K562 (cell line): Measurements from ENCODE around the gene MAGI1. TPM values are rescaled to one million over a fixed set of nuclear protein-coding genes. Genes with fewer than 3 reads are reported as not detected.
A peak's percentile ranks its signal among the peaks of the same experiment; 100 is the strongest.
"Not testable (repeated sequence)": the region's sequence is repeated elsewhere in the genome, so short reads cannot be mapped to it uniquely, and the experiment has no call there.

ENCODE experiments used
- ATAC-seq: fragments of 200-7000 bp; cut with Tn5 transposase; 3 replicates; pipeline ENCODE4 v1.9.1; 2020; ENCODE audit warnings: moderate library complexity
- BruUV-seq: library from RNA; stranded (reverse); fragments of 400-500 nt; replicated peaks from 2 replicates; lab custom pipeline; 2021; lab: Mats Ljungman, UMichigan
- CTCF ChIA-PET: fragments of 300-600 bp; formaldehyde crosslinking; extraction: SDS; loops from one replicate; lab custom pipeline; 2021; ENCODE audit warnings: low intra/inter-chr PET ratio; lab: Yijun Ruan, JAX
- POLR2A ChIA-PET: fragments of 300-600, 350-650 bp; sonication (Branson Sonifier 250); formaldehyde crosslinking; extraction: SDS; loops from one replicate; lab custom pipeline; 2021; ENCODE audit warnings: antibody characterized with exemption, inconsistent platforms; lab: Yijun Ruan, JAX
- DNase-seq, 4 experiments: peaks; one replicate each; pipeline versions ENCODE4 v3.0.0 to v3.0.0-alpha.2; 2011 to 2018; ENCODE audit warnings: low spot score in 3 of 4, mixed read lengths in 3 of 4; ENCODE audit errors: extremely low read depth in 1 of 4
- FAIRE-seq: peaks from 2 replicates; lab custom pipeline; 2011; peaks lifted over from hg19 to GRCh38; lab: Jason Lieb, UNC
- H2AFZ ChIP-seq: 2 replicates; pipeline ENCODE4 v1.6.0; 2011; ENCODE audit warnings: low read depth, low read length, control low read depth, inconsistent platforms
- H3K27ac ChIP-seq: fragments of 200-600 bp; 3 replicates; pipeline ENCODE4 v1.8.0; 2011; ENCODE audit warnings: low read depth, mild to moderate bottlenecking, control low read depth, inconsistent platforms, low read length, moderate library complexity, mixed read lengths; ENCODE audit errors: extremely low read depth
- H3K27me3 ChIP-seq, 2 experiments: fragments of 300-600 bp in 1 of 2; 2 replicates in 1 of 2; 3 replicates in 1 of 2; pipeline versions ENCODE4 v1.6.0 to v1.8.0; 2011; ENCODE audit warnings: inconsistent platforms in 2 of 2, low read length in 2 of 2, mild to moderate bottlenecking in 1 of 2, mixed read lengths in 1 of 2, moderate library complexity in 1 of 2; ENCODE audit not compliant: control insufficient read depth in 2 of 2, insufficient read depth in 2 of 2
- H3K36me3 ChIP-seq: fragments of 300-600 bp; 3 replicates; pipeline ENCODE4 v1.8.0; 2011; ENCODE audit warnings: mild to moderate bottlenecking, low read length, inconsistent platforms; ENCODE audit not compliant: control insufficient read depth, insufficient read depth
- H3K4me1 ChIP-seq, 2 experiments: fragments of 200-600 bp in 1 of 2; replicated peaks in 1 of 2; 2 replicates in 1 of 2; 3 replicates in 1 of 2; pipeline versions ENCODE4 v1.5.1 to v1.8.0; 2011; ENCODE audit warnings: inconsistent platforms in 2 of 2, low read length in 2 of 2, mild to moderate bottlenecking in 1 of 2, mixed read lengths in 1 of 2, moderate library complexity in 1 of 2; ENCODE audit not compliant: control insufficient read depth in 2 of 2, insufficient read depth in 2 of 2
- H3K4me2 ChIP-seq: 2 replicates; pipeline ENCODE4 v1.6.1; 2011; ENCODE audit warnings: low read length, control low read depth, inconsistent platforms, mixed read lengths; ENCODE audit not compliant: insufficient read depth
- H3K4me3 ChIP-seq: fragments of 200-600 bp; sonication (generic), shearing (Covaris generic); 2 replicates; pipeline ENCODE4 v1.5.1; 2016; ENCODE audit warnings: control low read depth, inconsistent platforms
- H3K79me2 ChIP-seq: fragments of 200-600 bp; 3 replicates; pipeline ENCODE4 v1.8.0; 2011; ENCODE audit warnings: low read length, inconsistent platforms; ENCODE audit not compliant: control insufficient read depth, insufficient read depth
- H3K9ac ChIP-seq, 2 experiments: 2 replicates each; pipeline versions ENCODE4 v1.6.0 to v1.6.1; 2011; ENCODE audit warnings: low read depth in 2 of 2, low read length in 2 of 2, control low read depth in 1 of 2, inconsistent platforms in 1 of 2, mild to moderate bottlenecking in 1 of 2, mixed read lengths in 1 of 2; ENCODE audit not compliant: insufficient read depth in 1 of 2
- H3K9me1 ChIP-seq: one replicate; pipeline ENCODE4 v1.6.0; 2011; ENCODE audit warnings: inconsistent platforms, mild to moderate bottlenecking, low read length, moderate library complexity; ENCODE audit not compliant: control insufficient read depth, insufficient read depth
- H3K9me3 ChIP-seq: replicated peaks from 2 replicates; pipeline ENCODE4 v1.5.1; 2011; ENCODE audit warnings: low read depth, low read length, inconsistent platforms; ENCODE audit not compliant: control insufficient read depth, insufficient read depth
- H4K20me1 ChIP-seq: replicated peaks from 2 replicates; pipeline ENCODE4 v1.6.1; 2011; ENCODE audit warnings: low read length, inconsistent platforms, mixed read lengths; ENCODE audit not compliant: control insufficient read depth, insufficient read depth
- ATF1 ChIP-seq, 2 experiments: fragments of 450-650 bp in 1 of 2; IDR thresholded peaks; 2 replicates each; pipeline ENCODE4 v1.6.1; 2016; ENCODE audit warnings: missing compliant biosample characterization in 1 of 2, missing genetic modification characterization in 1 of 2
- CC2D1A ChIP-seq: fragments of 450-650 bp; IDR thresholded peaks from 2 replicates; pipeline ENCODE4 v1.6.1; 2017; ENCODE audit warnings: mild to moderate bottlenecking
- CEBPG ChIP-seq, 3 experiments: fragments of 200-800 bp in 1 of 3; sonication (Bioruptor generic) in 1 of 3; sonication (generic) in 1 of 3; formaldehyde crosslinking in 1 of 3; IDR thresholded peaks in 2 of 3; conservative IDR thresholded peaks in 1 of 3; 2 replicates each; pipeline versions ENCODE4 v1.6.1 to v1.8.0; 2016 to 2022; ENCODE audit warnings: missing compliant biosample characterization in 2 of 3, missing genetic modification characterization in 2 of 3, mild to moderate bottlenecking in 1 of 3, missing genetic modification reagents in 1 of 3
- CREM ChIP-seq: IDR thresholded peaks from 2 replicates; pipeline ENCODE4 v1.6.1; 2014; ENCODE audit warnings: antibody characterized with exemption, low read depth
- EP400 ChIP-seq: fragments of 450-650 bp; IDR thresholded peaks from 2 replicates; pipeline ENCODE4 v1.6.1; 2017; ENCODE audit warnings: antibody characterized with exemption, mild to moderate bottlenecking, moderate library complexity
- MEIS2 ChIP-seq: fragments of 450-650 bp; IDR thresholded peaks from 2 replicates; pipeline ENCODE4 v1.6.1; 2014; ENCODE audit warnings: mild to moderate bottlenecking; ENCODE audit not compliant: partially characterized antibody
- SMAD4 ChIP-seq: fragments of 250-450 bp; sonication (Bioruptor Pico); conservative IDR thresholded peaks from 2 replicates; pipeline ENCODE4 v1.8.0; 2021; ENCODE audit warnings: inconsistent platforms, mild to moderate bottlenecking, moderate library complexity
- SOX6 ChIP-seq: fragments of 450-650 bp; IDR thresholded peaks from 2 replicates; pipeline ENCODE4 v1.6.1; 2014; ENCODE audit warnings: mild to moderate bottlenecking
- TRIM24 ChIP-seq, 2 experiments: fragments of 450-650 bp; IDR thresholded peaks; 2 replicates each; pipeline ENCODE4 v1.6.1; 2016
- ZNF384 ChIP-seq: IDR thresholded peaks from 2 replicates; pipeline ENCODE4 v1.6.1; 2012; ENCODE audit warnings: low read depth, low read length, improper control_type of control experiment
- WGBS: fragments of 100-300 bp; shearing (Covaris generic); methylation state at CpG from one replicate; pipeline ENCODE4 v1.1.6; 2016; ENCODE audit warnings: low coverage, mixed read lengths; ENCODE audit not compliant: insufficient coverage; ENCODE audit errors: missing lambda C conversion rate; 5-methylcytosine and 5-hydroxymethylcytosine counted together
- in situ Hi-C: fragments of 300-500 bp; cut with MboI; formaldehyde crosslinking; loops from 4 replicates; pipeline ENCODE4 v1.15.0; 2018; ENCODE audit warnings: inconsistent platforms, mixed read lengths
- intact Hi-C: fragments of 100-400 bp; cut with micrococcal nuclease; formaldehyde crosslinking; loops from 2 replicates; pipeline ENCODE4 v1.14.2; 2022
- polyA plus RNA-seq, 8 experiments: library from polyadenylated mRNA; depleted of rRNA in 4 of 8; stranded (reverse) in 5 of 8; unstranded in 3 of 8; fragments of >200 nt; fragmentation: Nextera tagmentation in 2 of 8; fragmentation: Illumina TruSeq in 1 of 8; extraction: Ambion mirVana in 2 of 8; extraction: Trizol in 1 of 8; gene quantifications; 2 replicates each; pipeline versions ENCODE4 v1.2.1 to v1.2.3, GENCODE V29; 2011 to 2014; ENCODE audit warnings: inconsistent platforms in 1 of 8, missing spikeins in 1 of 8
- total RNA-seq, 7 experiments: library from RNA; depleted of rRNA in 6 of 7; stranded (reverse); fragments of >200 nt in 6 of 7; fragmentation: Illumina TruSeq in 2 of 7; extraction: Trizol in 2 of 7; gene quantifications; 2 replicates each; pipeline versions ENCODE4 v1.2.1 to v1.2.3, GENCODE V29; 2011 to 2021; ENCODE audit warnings: low replicate concordance in 1 of 7
- TF ChIP-seq, protein P1 (sequence below): sonication (generic); formaldehyde crosslinking; IDR thresholded peaks from 2 replicates; pipeline ENCODE4 v1.8.1; 2023; ENCODE audit warnings: mild to moderate bottlenecking, missing genetic modification reagents
- TF ChIP-seq, protein P2 (sequence below), 2 experiments: fragments of 450-650 bp; IDR thresholded peaks; 2 replicates each; pipeline ENCODE4 v1.6.1; 2016
- TF ChIP-seq, protein P3 (sequence below), 2 experiments: fragments of 450-650 bp in 1 of 2; sonication (generic) in 1 of 2; formaldehyde crosslinking in 1 of 2; IDR thresholded peaks in 1 of 2; conservative IDR thresholded peaks in 1 of 2; 2 replicates each; pipeline versions ENCODE4 v1.6.1 to v1.8.1; 2016 to 2023; ENCODE audit warnings: mild to moderate bottlenecking in 2 of 2, moderate library complexity in 2 of 2, inconsistent platforms in 1 of 2, missing genetic modification reagents in 1 of 2
- TF ChIP-seq, protein P4 (sequence below): fragments of 450-650 bp; formaldehyde crosslinking; IDR thresholded peaks from 2 replicates; pipeline ENCODE4 v1.4.0; 2022; ENCODE audit warnings: mild to moderate bottlenecking, moderate library complexity

Gene MAGI1
- total and polyA plus RNA-seq, 9 of the 15 experiments (the other 6 are each of a cell fraction or from before 2014, with no cell fraction given): 7.8 to 59.4 (median 43.2) TPM

DNA sequence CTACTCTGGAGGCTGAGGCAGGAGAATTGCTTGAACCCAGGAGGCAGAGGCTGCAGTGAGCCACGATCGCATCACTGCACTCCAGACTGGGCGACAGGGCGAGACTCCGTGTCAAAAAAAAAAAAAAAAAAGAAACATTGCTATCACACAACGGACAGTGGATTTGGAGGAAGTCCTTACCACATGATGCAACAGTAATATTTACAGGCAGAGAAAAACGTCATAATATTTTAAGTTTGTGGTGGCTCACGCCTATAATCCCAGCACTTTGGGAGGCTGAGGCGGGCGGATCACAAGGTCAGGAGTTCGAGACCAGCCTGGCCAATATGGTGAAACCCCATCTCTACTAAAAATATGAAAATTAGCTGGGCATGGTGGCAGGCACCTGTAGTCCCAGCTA lies 473.0 kb downstream of the MAGI1 start:
- H3K36me3 ChIP-seq; H3K9me1 ChIP-seq; H4K20me1 ChIP-seq; H3K4me2 ChIP-seq; BruUV-seq; H3K9ac ChIP-seq; H2AFZ ChIP-seq; FAIRE-seq; in situ Hi-C loops; CTCF ChIA-PET; H3K9me3 ChIP-seq; ATAC-seq; DNase-seq; H3K4me3 ChIP-seq; H3K27ac ChIP-seq; H3K27me3 ChIP-seq; TF ChIP-seq ATF1 (CRISPR knock-in tag; IDR thresholded peaks at IDR 0.05): not testable (repeated sequence)
- POLR2A ChIA-PET: interaction anchor here (0.7 kb wide), 1 partner anchor 841 kb away, joined by 3 read pairs; no protein-coding TSS in a partner anchor
- WGBS: no CpG with 5 or more reads among the region's 11 CpGs
- intact Hi-C loops: loop anchor here (10.0 kb wide), 2 partner anchors 61 to 109 kb away; no protein-coding TSS in a partner anchor
- Histone ChIP-seq H3K4me1 (peaks cover 7 to 52% of the 10 kb centered on the region in 2 experiments; a peak in 4 of 5 replicates), H3K79me2 (peaks cover 81% of the 10 kb centered on the region)
- TF ChIP-seq TRIM24 (IDR thresholded peaks at IDR 0.05) (peak in 1 of 2 experiments; percentile 41; a peak in 1 of 4 replicates), EP400 (0 out of 2 replicates have a peak, but pooled peaks have one; percentile 18), CEBPG (CRISPR knock-in tag; IDR thresholded peaks at IDR 0.05) (peak; percentile 80), CEBPG (tag; conservative IDR thresholded peaks at IDR 0.05 in 1 of 2, IDR thresholded peaks at IDR 0.05 in 1 of 2) (peak; percentile 49 to 51; a peak in 1 of 4 replicates), SMAD4 (CRISPR knock-in tag) (0 out of 2 replicates have a peak, but pooled peaks have one; percentile 52), ATF1 (tag; IDR thresholded peaks at IDR 0.05) (peak; percentile 55), ZNF384 (peak; percentile 80), SOX6 (0 out of 2 replicates have a peak, but pooled peaks have one; percentile 10), CC2D1A (peak; percentile 56; the same call in 1 of the 2 replicates), CREM (0 out of 2 replicates have a peak, but pooled peaks have one; percentile 11), MEIS2 (peak; percentile 13)
- TF ChIP-seq, protein P1, sequence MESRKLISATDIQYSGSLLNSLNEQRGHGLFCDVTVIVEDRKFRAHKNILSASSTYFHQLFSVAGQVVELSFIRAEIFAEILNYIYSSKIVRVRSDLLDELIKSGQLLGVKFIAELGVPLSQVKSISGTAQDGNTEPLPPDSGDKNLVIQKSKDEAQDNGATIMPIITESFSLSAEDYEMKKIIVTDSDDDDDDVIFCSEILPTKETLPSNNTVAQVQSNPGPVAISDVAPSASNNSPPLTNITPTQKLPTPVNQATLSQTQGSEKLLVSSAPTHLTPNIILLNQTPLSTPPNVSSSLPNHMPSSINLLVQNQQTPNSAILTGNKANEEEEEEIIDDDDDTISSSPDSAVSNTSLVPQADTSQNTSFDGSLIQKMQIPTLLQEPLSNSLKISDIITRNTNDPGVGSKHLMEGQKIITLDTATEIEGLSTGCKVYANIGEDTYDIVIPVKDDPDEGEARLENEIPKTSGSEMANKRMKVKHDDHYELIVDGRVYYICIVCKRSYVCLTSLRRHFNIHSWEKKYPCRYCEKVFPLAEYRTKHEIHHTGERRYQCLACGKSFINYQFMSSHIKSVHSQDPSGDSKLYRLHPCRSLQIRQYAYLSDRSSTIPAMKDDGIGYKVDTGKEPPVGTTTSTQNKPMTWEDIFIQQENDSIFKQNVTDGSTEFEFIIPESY (CRISPR knock-in tag): peak; percentile 61
- TF ChIP-seq, protein P2, sequence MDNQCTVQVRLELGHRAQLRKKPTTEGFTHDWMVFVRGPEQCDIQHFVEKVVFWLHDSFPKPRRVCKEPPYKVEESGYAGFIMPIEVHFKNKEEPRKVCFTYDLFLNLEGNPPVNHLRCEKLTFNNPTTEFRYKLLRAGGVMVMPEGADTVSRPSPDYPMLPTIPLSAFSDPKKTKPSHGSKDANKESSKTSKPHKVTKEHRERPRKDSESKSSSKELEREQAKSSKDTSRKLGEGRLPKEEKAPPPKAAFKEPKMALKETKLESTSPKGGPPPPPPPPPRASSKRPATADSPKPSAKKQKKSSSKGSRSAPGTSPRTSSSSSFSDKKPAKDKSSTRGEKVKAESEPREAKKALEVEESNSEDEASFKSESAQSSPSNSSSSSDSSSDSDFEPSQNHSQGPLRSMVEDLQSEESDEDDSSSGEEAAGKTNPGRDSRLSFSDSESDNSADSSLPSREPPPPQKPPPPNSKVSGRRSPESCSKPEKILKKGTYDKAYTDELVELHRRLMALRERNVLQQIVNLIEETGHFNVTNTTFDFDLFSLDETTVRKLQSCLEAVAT (IDR thresholded peaks at IDR 0.05): 0 out of 4 replicates have a peak, but pooled peaks of 1 of the 2 experiments have one; percentile 25
- TF ChIP-seq, protein P3, sequence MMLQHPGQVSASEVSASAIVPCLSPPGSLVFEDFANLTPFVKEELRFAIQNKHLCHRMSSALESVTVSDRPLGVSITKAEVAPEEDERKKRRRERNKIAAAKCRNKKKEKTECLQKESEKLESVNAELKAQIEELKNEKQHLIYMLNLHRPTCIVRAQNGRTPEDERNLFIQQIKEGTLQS (IDR thresholded peaks at IDR 0.05): peak; percentile 76
- TF ChIP-seq, protein P3 (CRISPR knock-in tag; conservative IDR thresholded peaks at IDR 0.05): not testable (repeated sequence)
- TF ChIP-seq, protein P4, sequence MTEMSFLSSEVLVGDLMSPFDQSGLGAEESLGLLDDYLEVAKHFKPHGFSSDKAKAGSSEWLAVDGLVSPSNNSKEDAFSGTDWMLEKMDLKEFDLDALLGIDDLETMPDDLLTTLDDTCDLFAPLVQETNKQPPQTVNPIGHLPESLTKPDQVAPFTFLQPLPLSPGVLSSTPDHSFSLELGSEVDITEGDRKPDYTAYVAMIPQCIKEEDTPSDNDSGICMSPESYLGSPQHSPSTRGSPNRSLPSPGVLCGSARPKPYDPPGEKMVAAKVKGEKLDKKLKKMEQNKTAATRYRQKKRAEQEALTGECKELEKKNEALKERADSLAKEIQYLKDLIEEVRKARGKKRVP: peak; percentile 65
